NCI-H2227 (cell line): ENCODE results near the gene PRR5L.

Source experiments
- DNase-seq: peaks from one replicate; lab custom pipeline; 2025; ENCODE audit not compliant: unreplicated experiment; lab: John Stamatoyannopoulos, UW

PRR5L gene

GRCh38 chr11:36427876-36428275 is 131.8 kb downstream of the PRR5L start:
- DNase-seq = no peak

GRCh38 chr11:36431429-36432092 is 135.5 kb downstream of the PRR5L start:
- DNase-seq = no peak

GRCh38 chr11:36432093-36432469 is 136.0 kb downstream of the PRR5L start:
- no peak for DNase-seq

- DNase-seq = no peak
Observed at GRCh38 chr11:36432738-36433137, 136.7 kb downstream of the PRR5L start.

GRCh38 chr11:36436064-36436463 is 140.0 kb downstream of the PRR5L start:
- DNase-seq = no peak

- DNase-seq = no peak
Observed at GRCh38 chr11:36436589-36436988, 140.5 kb downstream of the PRR5L start.

- DNase-seq = no peak
Observed at GRCh38 chr11:36437413-36437812, 141.3 kb downstream of the PRR5L start.

- DNase-seq = no peak
Observed at GRCh38 chr11:36438126-36438525, 142.0 kb downstream of the PRR5L start.

- DNase-seq = no peak
Observed at GRCh38 chr11:36441610-36442208, 145.6 kb downstream of the PRR5L start.

GRCh38 chr11:36443661-36444060 is 147.6 kb downstream of the PRR5L start:
- no peak for DNase-seq

GRCh38 chr11:36446135-36446534 is 150.0 kb downstream of the PRR5L start:
- DNase-seq = no peak

- DNase-seq = no peak
Observed at GRCh38 chr11:36447514-36447913, 151.4 kb downstream of the PRR5L start.

- no peak for DNase-seq
Observed at GRCh38 chr11:36447947-36448346, 151.9 kb downstream of the PRR5L start.

- no peak for DNase-seq
Observed at GRCh38 chr11:36449561-36450096, 153.5 kb downstream of the PRR5L start.

- DNase-seq = no peak
Observed at GRCh38 chr11:36450110-36450572, 154.1 kb downstream of the PRR5L start.

GRCh38 chr11:36451045-36451444 is 155.0 kb downstream of the PRR5L start:
- no peak for DNase-seq

- DNase-seq = no peak
Observed at GRCh38 chr11:36451681-36452080, 155.6 kb downstream of the PRR5L start.

- DNase-seq = no peak
Observed at GRCh38 chr11:36452236-36452940, 156.3 kb downstream of the PRR5L start.

- DNase-seq = no peak
Observed at GRCh38 chr11:36452961-36453360, 156.9 kb downstream of the PRR5L start.

- DNase-seq = no peak
Observed at GRCh38 chr11:36453678-36454077, 157.6 kb downstream of the PRR5L start.

- DNase-seq = no peak
Observed at GRCh38 chr11:36454551-36454940, 158.5 kb downstream of the PRR5L start.
